GM18873 (cell line): ENCODE data around the gene NIFK.
"Not testable (repeated sequence)": the region's sequence is repeated elsewhere in the genome, so short reads cannot be mapped to it uniquely, and the experiment has no call there.

Experiments
- ATAC-seq: cut with Tn5 transposase; IDR thresholded peaks from one replicate; pipeline ENCODE4 v1.9.1; 2021; ENCODE audit warnings: mild to moderate bottlenecking, moderate library complexity, moderate number of reproducible peaks; ENCODE audit not compliant: unreplicated experiment, low FRiP score

Gene NIFK

DNA sequence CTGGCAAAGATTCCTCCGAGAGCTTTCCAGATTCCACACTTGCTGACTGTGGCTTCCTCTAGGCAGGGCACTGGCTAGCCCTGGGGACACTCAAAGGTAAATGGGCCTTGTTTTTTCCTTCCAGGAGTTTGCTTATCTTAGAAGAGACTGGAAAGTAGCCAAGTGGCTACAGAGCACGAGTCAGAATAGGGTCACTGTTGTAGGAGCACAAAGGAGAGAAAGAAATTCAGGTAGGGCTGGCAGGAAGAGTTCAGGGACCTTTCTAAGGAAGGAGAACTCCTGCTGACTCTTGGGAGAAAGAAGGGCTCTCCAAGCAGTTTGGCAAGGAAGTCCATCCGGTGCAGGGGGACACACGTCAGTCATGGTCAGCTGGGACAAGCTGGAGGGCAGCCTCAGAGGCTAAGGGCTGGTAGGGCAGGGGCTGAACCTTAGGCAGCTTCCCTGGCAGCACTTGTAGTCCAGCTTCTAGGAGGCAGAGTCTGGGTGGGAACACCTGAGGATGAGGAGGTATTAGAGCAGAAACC, 39.5 kb downstream of the NIFK start:
- no peak for ATAC-seq

DNA sequence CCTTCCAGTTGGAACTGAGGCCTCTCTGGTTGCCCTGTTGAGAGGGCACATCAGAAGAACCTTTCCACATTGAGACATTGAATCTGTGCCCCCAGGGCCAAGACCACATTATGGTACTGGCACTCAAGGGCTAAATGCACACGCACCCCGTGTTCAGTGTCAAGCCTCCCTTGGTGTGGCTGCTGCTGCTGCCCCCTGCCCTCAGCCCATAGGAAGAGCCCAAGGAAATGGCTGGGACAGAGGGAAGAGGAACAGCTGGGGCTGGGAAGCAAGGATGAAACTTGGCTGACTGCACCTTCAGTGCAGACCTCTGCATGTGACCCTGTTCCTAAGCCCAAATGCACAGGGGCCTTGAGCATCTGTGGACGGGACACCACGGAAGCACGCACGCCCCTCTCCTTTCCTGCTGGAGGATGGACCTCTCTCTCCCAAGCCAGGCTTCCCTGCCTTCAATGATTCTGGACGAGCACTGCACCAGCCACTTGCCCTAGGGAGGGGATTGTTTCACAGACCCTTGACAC, 40.2 kb downstream of the NIFK start:
- no peak for ATAC-seq

GRCh38 chr2:121695171-121695451, 41.6 kb downstream of the NIFK start:
- ATAC-seq: no peak

GRCh38 chr2:121694398-121695170, 42.1 kb downstream of the NIFK start:
- no peak for ATAC-seq

DNA sequence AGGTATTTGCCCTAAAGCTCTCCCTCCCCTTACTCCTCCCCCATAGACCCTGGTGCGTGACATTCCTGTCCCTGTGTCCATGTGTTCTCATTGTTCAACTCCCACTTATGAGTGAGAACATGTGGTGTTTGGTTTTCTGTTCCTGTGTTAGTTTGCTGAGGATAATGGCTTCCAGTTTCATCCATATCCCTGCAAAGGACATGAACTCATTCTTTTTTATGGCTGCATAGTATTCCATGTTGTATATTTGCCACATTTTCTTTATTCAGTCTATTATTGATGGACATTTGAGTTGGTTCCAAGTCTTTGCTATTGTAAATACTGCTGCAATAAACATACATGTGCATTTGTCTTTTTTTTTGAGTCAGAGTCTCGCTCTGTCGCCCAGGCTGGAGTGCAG, 46.1 kb downstream of the NIFK start:
- ATAC-seq: not testable (repeated sequence)

- no peak for ATAC-seq
Observed at GRCh38 chr2:121690095-121690494, 46.6 kb downstream of the NIFK start.

DNA sequence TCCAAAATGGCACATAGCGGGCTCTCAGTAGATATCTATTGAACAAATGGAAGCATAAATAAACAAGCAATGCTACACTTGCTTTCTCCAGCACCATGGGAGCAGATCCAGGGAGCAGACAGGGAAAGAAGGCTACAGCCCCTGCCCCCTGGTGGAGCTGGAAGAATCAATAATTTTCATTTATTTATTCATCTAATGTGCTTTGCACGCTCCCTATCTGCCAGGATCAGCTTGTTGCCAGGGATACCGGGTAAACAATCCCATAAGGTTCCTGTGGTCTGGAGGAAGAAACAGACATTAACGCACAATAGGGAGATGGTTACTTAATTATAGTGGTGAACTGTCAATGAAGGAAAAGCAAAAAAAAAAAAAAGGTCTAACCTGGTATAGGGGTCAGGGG, 47.3 kb downstream of the NIFK start:
- no peak for ATAC-seq

DNA sequence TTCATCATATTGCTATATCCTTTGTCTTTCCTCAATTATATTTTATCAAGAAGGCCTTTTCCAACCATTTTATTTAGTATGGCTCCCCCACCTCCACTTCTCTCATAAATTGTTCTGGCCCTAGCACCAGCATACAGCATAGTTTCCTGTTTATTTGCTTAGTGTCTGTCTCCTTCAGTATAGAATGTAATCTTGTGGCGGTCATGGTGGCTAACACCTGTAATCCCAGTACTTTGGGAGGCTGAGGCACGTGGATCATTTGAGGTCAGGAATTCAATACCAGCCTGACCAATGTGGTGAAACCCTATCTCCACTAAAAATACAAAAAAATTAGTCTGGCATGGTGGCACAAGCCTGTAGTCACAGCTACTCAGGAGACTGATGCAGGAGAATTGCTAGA, 47.9 kb downstream of the NIFK start:
- ATAC-seq: no peak

DNA sequence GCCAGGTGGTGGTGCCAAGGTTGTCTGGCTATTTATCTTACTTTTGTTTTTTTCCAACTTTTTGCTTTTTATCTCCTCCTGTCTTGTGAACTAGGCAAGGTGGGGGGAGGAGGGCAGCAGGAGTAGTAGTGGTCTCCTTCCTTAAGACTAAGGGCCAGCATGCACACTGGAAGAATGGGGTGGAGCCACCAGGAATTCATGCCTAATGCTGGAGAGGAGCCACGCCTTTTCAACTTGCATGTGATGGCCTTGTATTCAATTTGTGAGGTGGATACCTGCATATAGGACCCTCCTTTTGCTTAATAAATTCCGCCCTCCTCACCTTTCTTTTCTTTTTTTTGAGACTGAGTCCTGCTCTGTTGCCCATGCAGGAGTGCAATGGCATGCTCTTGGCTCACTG, 49.8 kb downstream of the NIFK start:
- no peak for ATAC-seq

DNA sequence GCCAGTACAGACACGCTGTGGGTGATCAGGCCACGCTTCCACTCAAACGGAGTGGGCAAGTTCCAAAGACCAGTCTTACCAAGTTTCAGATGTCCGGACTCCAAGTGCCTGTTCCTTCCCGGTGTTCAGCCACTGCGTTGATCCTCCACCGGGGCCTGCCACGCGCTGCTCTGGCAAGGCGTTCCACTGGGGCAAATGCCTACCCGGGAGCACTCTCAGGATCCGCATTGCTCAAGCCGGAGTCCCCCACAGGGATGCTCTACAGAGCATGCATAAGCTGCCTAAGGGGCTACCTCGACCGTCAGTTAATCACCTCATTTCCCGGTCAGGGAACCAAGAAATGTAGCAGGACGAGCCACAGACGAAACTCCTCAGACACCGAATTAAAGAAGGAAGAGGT, 50.5 kb downstream of the NIFK start:
- ATAC-seq: no peak

GRCh38 chr2:121682396-121683298, 54.0 kb downstream of the NIFK start:
- no peak for ATAC-seq

- ATAC-seq: no peak
Observed at GRCh38 chr2:121677855-121678254, 58.8 kb downstream of the NIFK start.
